Hair follicle dermal papilla cell (primary cell): Measurements from ENCODE around the gene YARS2. TPM values are rescaled to one million over a fixed set of nuclear protein-coding genes. Genes with fewer than 3 reads are reported as not detected.

Experiments used
- small RNA-seq: library from RNA; depleted of rRNA; stranded (forward); fragments of <200 nt; gene quantifications from one replicate; pipeline ENCODE3, GENCODE V24; 2012
- total RNA-seq: library from RNA; depleted of rRNA; stranded (reverse); fragments of >200 nt; gene quantifications from 2 replicates; pipeline ENCODE4 v1.2.3, GENCODE V29; 2012

Gene YARS2
- total RNA-seq, result 20.3 and 24.8 TPM in 2 replicates

GRCh38 chr12:32755654-32756475 is at the start of gene YARS2:
Gene YARS2, minus strand, starts transcription at chr12:32755897. Its CDS starts 23 bp downstream, at chr12:32755874.

Small RNA genes within 50 kb of the gene (small RNA-seq; reads per million reads assigned to genes)
- gene RF00019, result not detected

Other genes with a start within 250 kb of the YARS2 start
- 60.0 and 69.8 TPM in 2 replicates for gene DNM1L, start 76.6 kb downstream of the YARS2 start, total RNA-seq
- not detected in 2 replicates for gene PKP2, start 140.9 kb upstream of the YARS2 start, total RNA-seq